ENCODE measurements around the gene TEPSIN. TPM values are rescaled to one million over a fixed set of nuclear protein-coding genes. Genes with fewer than 3 reads are reported as not detected.

TEPSIN gene
- total and polyA plus RNA-seq, 2 of the 13 experiments (the other 11 are each of a cell fraction or from before 2014, with no cell fraction given), result 16.1 to 18.8 TPM

- 0 out of 2 replicates have a peak, but pooled peaks have one; percentile 47 for TF ChIP-seq KDM5A (IDR thresholded peaks at IDR 0.05; ENCODE audit: borderline replicate concordance, low read length)
- 0 out of 2 replicates have a peak, but pooled peaks have one; percentile 21 for TF ChIP-seq RAD21 (CRISPR knock-in tag; IDR thresholded peaks at IDR 0.05)
- TF ChIP-seq, protein P1, sequence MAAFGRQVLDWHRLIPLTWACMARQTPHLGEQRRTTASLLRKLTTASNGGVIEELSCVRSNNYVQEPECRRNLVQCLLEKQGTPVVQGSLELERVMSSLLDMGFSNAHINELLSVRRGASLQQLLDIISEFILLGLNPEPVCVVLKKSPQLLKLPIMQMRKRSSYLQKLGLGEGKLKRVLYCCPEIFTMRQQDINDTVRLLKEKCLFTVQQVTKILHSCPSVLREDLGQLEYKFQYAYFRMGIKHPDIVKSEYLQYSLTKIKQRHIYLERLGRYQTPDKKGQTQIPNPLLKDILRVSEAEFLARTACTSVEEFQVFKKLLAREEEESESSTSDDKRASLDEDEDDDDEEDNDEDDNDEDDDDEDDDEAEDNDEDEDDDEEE (CRISPR knock-in tag; IDR thresholded peaks at IDR 0.05), result no peak
- 0 out of 2 replicates have a peak, but pooled peaks have one; percentile 50 for TF ChIP-seq PAWR (CRISPR knock-in tag; IDR thresholded peaks at IDR 0.05; ENCODE audit: borderline replicate concordance)
- TF ChIP-seq ETV6 (CRISPR knock-in tag; conservative IDR thresholded peaks at IDR 0.05), result 0 out of 2 replicates have a peak, but pooled peaks have one; percentile 20
- TF ChIP-seq HBP1 (CRISPR knock-in tag; IDR thresholded peaks at IDR 0.05; ENCODE audit: low read depth), result no peak
- TF ChIP-seq MYNN (CRISPR knock-in tag; IDR thresholded peaks at IDR 0.05; ENCODE audit: low read depth), result no peak
- no peak for TF ChIP-seq ZNF275 (CRISPR knock-in tag; IDR thresholded peaks at IDR 0.05; ENCODE audit: borderline replicate concordance)
- TF ChIP-seq, protein P2, sequence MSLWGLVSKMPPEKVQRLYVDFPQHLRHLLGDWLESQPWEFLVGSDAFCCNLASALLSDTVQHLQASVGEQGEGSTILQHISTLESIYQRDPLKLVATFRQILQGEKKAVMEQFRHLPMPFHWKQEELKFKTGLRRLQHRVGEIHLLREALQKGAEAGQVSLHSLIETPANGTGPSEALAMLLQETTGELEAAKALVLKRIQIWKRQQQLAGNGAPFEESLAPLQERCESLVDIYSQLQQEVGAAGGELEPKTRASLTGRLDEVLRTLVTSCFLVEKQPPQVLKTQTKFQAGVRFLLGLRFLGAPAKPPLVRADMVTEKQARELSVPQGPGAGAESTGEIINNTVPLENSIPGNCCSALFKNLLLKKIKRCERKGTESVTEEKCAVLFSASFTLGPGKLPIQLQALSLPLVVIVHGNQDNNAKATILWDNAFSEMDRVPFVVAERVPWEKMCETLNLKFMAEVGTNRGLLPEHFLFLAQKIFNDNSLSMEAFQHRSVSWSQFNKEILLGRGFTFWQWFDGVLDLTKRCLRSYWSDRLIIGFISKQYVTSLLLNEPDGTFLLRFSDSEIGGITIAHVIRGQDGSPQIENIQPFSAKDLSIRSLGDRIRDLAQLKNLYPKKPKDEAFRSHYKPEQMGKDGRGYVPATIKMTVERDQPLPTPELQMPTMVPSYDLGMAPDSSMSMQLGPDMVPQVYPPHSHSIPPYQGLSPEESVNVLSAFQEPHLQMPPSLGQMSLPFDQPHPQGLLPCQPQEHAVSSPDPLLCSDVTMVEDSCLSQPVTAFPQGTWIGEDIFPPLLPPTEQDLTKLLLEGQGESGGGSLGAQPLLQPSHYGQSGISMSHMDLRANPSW (CRISPR knock-in tag; IDR thresholded peaks at IDR 0.05; ENCODE audit: borderline replicate concordance), result no peak
- TF ChIP-seq ZNF570 (CRISPR knock-in tag; IDR thresholded peaks at IDR 0.05; ENCODE audit: borderline replicate concordance), result no peak
- peak; percentile 37; the same call in 1 of the 2 replicates for TF ChIP-seq ZNF891 (CRISPR knock-in tag; IDR thresholded peaks at IDR 0.05)
- TF ChIP-seq ZGPAT (CRISPR knock-in tag; IDR thresholded peaks at IDR 0.05), result no peak
- no peak for TF ChIP-seq ZNF329 (CRISPR knock-in tag; IDR thresholded peaks at IDR 0.05; ENCODE audit: low read depth)
- TF ChIP-seq NFKBIZ (CRISPR knock-in tag; IDR thresholded peaks at IDR 0.05), result no peak
- 0 out of 2 replicates have a peak, but pooled peaks have one; percentile 23 for TF ChIP-seq THAP7 (CRISPR knock-in tag; IDR thresholded peaks at IDR 0.05)
Measured at GRCh38 chr17:81222620-81222905, 16.3 kb downstream of the TEPSIN start (continued).
